Glutamatergic neuron (in vitro differentiated cells): ENCODE measurements around the gene CREB5. TPM values are rescaled to one million over a fixed set of nuclear protein-coding genes. Genes with fewer than 3 reads are reported as not detected.

Experiments
- DNase-seq: peaks from one replicate; pipeline ENCODE4 v3.0.0; 2022
- H3K27ac Mint-ChIP-seq: one replicate; pipeline ENCODE4 v1.8.0; 2020; ENCODE audit warnings: mild to moderate bottlenecking, mixed read lengths, inconsistent platforms; ENCODE audit not compliant: unreplicated experiment
- H3K27me3 Mint-ChIP-seq: one replicate; pipeline ENCODE4 v1.8.0; 2020; ENCODE audit warnings: mild to moderate bottlenecking, moderate library complexity, mixed read lengths, inconsistent platforms; ENCODE audit not compliant: unreplicated experiment
- H3K36me3 Mint-ChIP-seq: one replicate; pipeline ENCODE4 v1.8.0; 2020; ENCODE audit warnings: mild to moderate bottlenecking, mixed read lengths, inconsistent platforms; ENCODE audit not compliant: unreplicated experiment
- H3K4me1 Mint-ChIP-seq: one replicate; pipeline ENCODE4 v1.8.0; 2020; ENCODE audit warnings: mild to moderate bottlenecking, low read depth, mixed read lengths, inconsistent platforms; ENCODE audit not compliant: unreplicated experiment
- H3K4me3 Mint-ChIP-seq: one replicate; pipeline ENCODE4 v1.8.0; 2020; ENCODE audit warnings: mild to moderate bottlenecking, mixed read lengths, inconsistent platforms; ENCODE audit not compliant: unreplicated experiment
- H3K9me3 Mint-ChIP-seq: one replicate; pipeline ENCODE4 v1.8.0; 2020; ENCODE audit warnings: mild to moderate bottlenecking, moderate library complexity, mixed read lengths, inconsistent platforms; ENCODE audit not compliant: unreplicated experiment
- total RNA-seq: library from RNA; stranded (reverse); fragmentation: NEBNext Ultra II Directional; extraction: Animal tissue kit (Norgen Biotek cat#: 25700); gene quantifications from one replicate; pipeline ENCODE4 v1.2.1, GENCODE V29; 2021; ENCODE audit not compliant: unreplicated experiment
- TF ChIP-seq, protein P1 (sequence below): fragments of 200-600 bp; sonication (generic); IDR thresholded peaks from one replicate; pipeline ENCODE4 v1.5.0; 2021; ENCODE audit not compliant: partially characterized antibody, unreplicated experiment

Gene CREB5
- total RNA-seq, 1 donor from 2014 or later, result 50.4 TPM

- Mint-ChIP-seq H3K4me3 (no peak overlapping the region), H3K27me3 (no peaks in the 10 kb centered on the region)
- DNase-seq, result no peak
These were observed 387.3 kb downstream of the CREB5 start for GRCh38 chr7:28799619-28800018.

GRCh38 chr7:28800150-28800549, 387.8 kb downstream of the CREB5 start:
- Mint-ChIP-seq H3K4me3 (no peak overlapping the region), H3K4me1 (peaks cover 5% of the 10 kb centered on the region), H3K36me3 (peaks cover 10% of the 10 kb centered on the region), H3K9me3 (no peaks in the 10 kb centered on the region), H3K27me3 (no peaks in the 10 kb centered on the region), H3K27ac (no peak overlapping the region)
- TF ChIP-seq, protein P1, sequence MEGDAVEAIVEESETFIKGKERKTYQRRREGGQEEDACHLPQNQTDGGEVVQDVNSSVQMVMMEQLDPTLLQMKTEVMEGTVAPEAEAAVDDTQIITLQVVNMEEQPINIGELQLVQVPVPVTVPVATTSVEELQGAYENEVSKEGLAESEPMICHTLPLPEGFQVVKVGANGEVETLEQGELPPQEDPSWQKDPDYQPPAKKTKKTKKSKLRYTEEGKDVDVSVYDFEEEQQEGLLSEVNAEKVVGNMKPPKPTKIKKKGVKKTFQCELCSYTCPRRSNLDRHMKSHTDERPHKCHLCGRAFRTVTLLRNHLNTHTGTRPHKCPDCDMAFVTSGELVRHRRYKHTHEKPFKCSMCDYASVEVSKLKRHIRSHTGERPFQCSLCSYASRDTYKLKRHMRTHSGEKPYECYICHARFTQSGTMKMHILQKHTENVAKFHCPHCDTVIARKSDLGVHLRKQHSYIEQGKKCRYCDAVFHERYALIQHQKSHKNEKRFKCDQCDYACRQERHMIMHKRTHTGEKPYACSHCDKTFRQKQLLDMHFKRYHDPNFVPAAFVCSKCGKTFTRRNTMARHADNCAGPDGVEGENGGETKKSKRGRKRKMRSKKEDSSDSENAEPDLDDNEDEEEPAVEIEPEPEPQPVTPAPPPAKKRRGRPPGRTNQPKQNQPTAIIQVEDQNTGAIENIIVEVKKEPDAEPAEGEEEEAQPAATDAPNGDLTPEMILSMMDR, result no peak
- no peak for DNase-seq

More at GRCh38 chr7:28799619-28800018, 387.3 kb downstream of the CREB5 start:
- Mint-ChIP-seq H3K27ac (no peak overlapping the region), H3K4me1 (peaks cover 5% of the 10 kb centered on the region), H3K36me3 (peaks cover 6% of the 10 kb centered on the region), H3K9me3 (no peaks in the 10 kb centered on the region)
- TF ChIP-seq, protein P1, result no peak

GRCh38 chr7:28802450-28802849, 390.1 kb downstream of the CREB5 start:
- no peak overlapping the region for H3K27ac Mint-ChIP-seq
- no peaks in the 10 kb centered on the region for H3K27me3 Mint-ChIP-seq
- H3K36me3 Mint-ChIP-seq, result peaks cover 16% of the 10 kb centered on the region
- no peak for DNase-seq
- TF ChIP-seq, protein P1, result no peak
- no peak overlapping the region for H3K4me3 Mint-ChIP-seq
- no peaks in the 10 kb centered on the region for H3K9me3 Mint-ChIP-seq
- peaks cover 5% of the 10 kb centered on the region for H3K4me1 Mint-ChIP-seq

DNA sequence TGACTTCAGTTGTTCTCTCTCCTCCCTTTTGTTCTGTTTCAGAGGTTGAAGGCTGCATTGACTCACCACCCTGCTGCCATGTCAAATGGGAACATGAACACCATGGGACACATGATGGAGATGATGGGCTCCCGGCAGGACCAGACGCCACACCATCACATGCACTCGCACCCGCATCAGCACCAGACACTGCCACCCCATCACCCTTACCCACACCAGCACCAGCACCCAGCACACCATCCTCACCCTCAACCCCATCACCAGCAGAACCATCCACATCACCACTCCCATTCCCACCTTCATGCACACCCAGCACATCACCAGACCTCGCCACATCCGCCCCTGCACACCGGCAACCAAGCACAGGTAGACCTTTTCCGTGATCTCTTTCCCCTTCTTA, 391.8 kb downstream of the CREB5 start:
- H3K4me1 Mint-ChIP-seq, result peaks cover 5% of the 10 kb centered on the region
- peaks cover 16% of the 10 kb centered on the region for H3K36me3 Mint-ChIP-seq
- DNase-seq, result no peak
- no peak overlapping the region for H3K4me3 Mint-ChIP-seq
- H3K27ac Mint-ChIP-seq, result no peak overlapping the region
- H3K9me3 Mint-ChIP-seq, result no peaks in the 10 kb centered on the region
- peaks cover 1% of the 10 kb centered on the region for H3K27me3 Mint-ChIP-seq
- TF ChIP-seq, protein P1, result no peak

DNA sequence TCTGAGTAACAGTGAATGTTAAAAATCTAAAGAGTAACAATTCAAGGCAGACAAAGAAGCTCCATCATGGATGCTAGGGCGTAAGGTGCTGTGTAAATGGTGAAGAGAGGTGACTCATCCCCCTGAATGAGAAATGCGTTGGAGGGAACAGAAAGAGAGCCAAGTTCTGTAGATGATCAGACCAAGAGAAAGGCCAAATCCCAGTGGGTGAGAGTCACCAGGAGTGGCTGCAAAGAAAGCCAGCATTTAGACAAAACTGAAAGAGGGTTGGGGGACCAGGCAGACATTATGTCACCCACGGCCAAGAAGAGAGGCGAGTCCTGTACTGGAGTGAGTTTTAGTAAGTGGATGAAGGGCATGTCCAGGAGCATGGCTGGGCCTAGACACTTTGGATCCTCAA, 392.7 kb downstream of the CREB5 start:
- Mint-ChIP-seq H3K27me3 (peaks cover 1% of the 10 kb centered on the region), H3K27ac (no peak overlapping the region), H3K9me3 (no peaks in the 10 kb centered on the region), H3K4me3 (no peak overlapping the region), H3K36me3 (peaks cover 16% of the 10 kb centered on the region), H3K4me1 (peaks cover 5% of the 10 kb centered on the region)
- no peak for DNase-seq
- TF ChIP-seq, protein P1, result no peak
